OCI-LY1 (cell line): ENCODE data around the gene SRI.

Experiments
- H2AFZ ChIP-seq: fragments of 200-600 bp; sonication (generic), shearing (Covaris generic); 2 replicates; pipeline ENCODE4 v1.6.0; 2014; ENCODE audit warnings: antibody characterized with exemption, mild to moderate bottlenecking, low read length
- H3F3A ChIP-seq: fragments of 200-600 bp; sonication (generic), shearing (Covaris generic); 2 replicates; pipeline ENCODE4 v1.6.0; 2014; ENCODE audit warnings: mild to moderate bottlenecking, antibody characterized with exemption, low read length, moderate library complexity; ENCODE audit not compliant: insufficient read depth
- H3K27ac ChIP-seq: fragments of 200-600 bp; sonication (generic); 2 replicates; pipeline ENCODE4 v1.5.1; 2014; ENCODE audit warnings: low read length, mixed run types, mild to moderate bottlenecking, low read depth; ENCODE audit not compliant: poor library complexity, severe bottlenecking
- H3K27me3 ChIP-seq: fragments of 200-600 bp; sonication (generic); 2 replicates; pipeline ENCODE4 v1.6.0; 2014; ENCODE audit warnings: antibody characterized with exemption, mild to moderate bottlenecking, low read length, moderate library complexity; ENCODE audit not compliant: insufficient read depth
- H3K36me3 ChIP-seq: fragments of 200-600 bp; sonication (generic); 2 replicates; pipeline ENCODE4 v1.6.1; 2014; ENCODE audit warnings: mild to moderate bottlenecking, antibody characterized with exemption, low read length, moderate library complexity, mixed read lengths; ENCODE audit not compliant: insufficient read depth
- H3K4me1 ChIP-seq: fragments of 200-600 bp; sonication (generic); 2 replicates; pipeline ENCODE4 v1.5.1; 2014; ENCODE audit warnings: mild to moderate bottlenecking, low read length, moderate library complexity; ENCODE audit not compliant: insufficient read depth, severe bottlenecking
- H3K4me2 ChIP-seq: fragments of 200-600 bp; sonication (generic), shearing (Covaris generic); 2 replicates; pipeline ENCODE4 v1.6.1; 2014; ENCODE audit warnings: low read length
- H3K4me3 ChIP-seq: fragments of 200-600 bp; sonication (generic); 2 replicates; pipeline ENCODE4 v1.5.1; 2014; ENCODE audit warnings: low read length, low read depth, mild to moderate bottlenecking, mixed read lengths; ENCODE audit not compliant: poor library complexity, severe bottlenecking
- H3K79me2 ChIP-seq: fragments of 200-600 bp; shearing (Covaris generic); 2 replicates; pipeline ENCODE4 v1.6.1; 2016; ENCODE audit warnings: mixed run types, low read length, mixed read lengths; ENCODE audit not compliant: insufficient read depth
- H3K9ac ChIP-seq: fragments of 200-600 bp; sonication (generic), shearing (Covaris generic); 2 replicates; pipeline ENCODE4 v1.6.1; 2014; ENCODE audit warnings: mild to moderate bottlenecking, low read length, mixed read lengths
- H3K9me2 ChIP-seq: fragments of 200-600 bp; sonication (generic), shearing (Covaris generic); 2 replicates; pipeline ENCODE4 v1.6.1; 2014; ENCODE audit warnings: low read depth, mild to moderate bottlenecking, low read length, mixed read lengths
- H3K9me3 ChIP-seq: fragments of 200-600 bp; shearing (Covaris generic); 2 replicates; pipeline ENCODE4 v1.6.1; 2014; ENCODE audit warnings: low read length, mixed read lengths
- H4K20me1 ChIP-seq: fragments of 200-600 bp; sonication (generic), shearing (Covaris generic); 2 replicates; pipeline ENCODE4 v1.6.0; 2016; ENCODE audit warnings: mild to moderate bottlenecking, low read length; ENCODE audit not compliant: insufficient read depth
- EZH2 ChIP-seq: fragments of 200-600 bp; sonication (generic), shearing (Covaris generic); IDR thresholded peaks from 2 replicates; pipeline ENCODE4 v1.8.0; 2017; ENCODE audit warnings: borderline replicate concordance, mixed run types, mild to moderate bottlenecking, antibody characterized with exemption, low read length, moderate library complexity, mixed read lengths
- TF ChIP-seq, protein P1 (sequence below): fragments of 200-600 bp; sonication (generic), shearing (Covaris generic); IDR thresholded peaks from 2 replicates; pipeline ENCODE4 v1.5.1; 2017; ENCODE audit warnings: mild to moderate bottlenecking, antibody characterized with exemption, low read length, moderate library complexity, mixed read lengths

The SRI gene

GRCh38 chr7:88216276-88216675, 3.6 kb downstream of the SRI start:
- Histone ChIP-seq H3K4me1 (peaks cover 27% of the 10 kb centered on the region), H3K9me2 (no peaks in the 10 kb centered on the region), H3K79me2 (peaks cover 8% of the 10 kb centered on the region; the same call in 1 of the 2 replicates), H3K4me3 (no peak overlapping the region), H3K27ac (no peak overlapping the region), H3K9ac (no peak overlapping the region), H4K20me1 (no peaks in the 10 kb centered on the region), H3F3A (no peaks in the 10 kb centered on the region), H3K4me2 (no peak overlapping the region), H3K9me3 (no peaks in the 10 kb centered on the region), H3K27me3 (no peaks in the 10 kb centered on the region), H2AFZ (no peak overlapping the region), H3K36me3 (peaks cover 60% of the 10 kb centered on the region)
- no peak for TF ChIP-seq EZH2
- TF ChIP-seq, protein P1, sequence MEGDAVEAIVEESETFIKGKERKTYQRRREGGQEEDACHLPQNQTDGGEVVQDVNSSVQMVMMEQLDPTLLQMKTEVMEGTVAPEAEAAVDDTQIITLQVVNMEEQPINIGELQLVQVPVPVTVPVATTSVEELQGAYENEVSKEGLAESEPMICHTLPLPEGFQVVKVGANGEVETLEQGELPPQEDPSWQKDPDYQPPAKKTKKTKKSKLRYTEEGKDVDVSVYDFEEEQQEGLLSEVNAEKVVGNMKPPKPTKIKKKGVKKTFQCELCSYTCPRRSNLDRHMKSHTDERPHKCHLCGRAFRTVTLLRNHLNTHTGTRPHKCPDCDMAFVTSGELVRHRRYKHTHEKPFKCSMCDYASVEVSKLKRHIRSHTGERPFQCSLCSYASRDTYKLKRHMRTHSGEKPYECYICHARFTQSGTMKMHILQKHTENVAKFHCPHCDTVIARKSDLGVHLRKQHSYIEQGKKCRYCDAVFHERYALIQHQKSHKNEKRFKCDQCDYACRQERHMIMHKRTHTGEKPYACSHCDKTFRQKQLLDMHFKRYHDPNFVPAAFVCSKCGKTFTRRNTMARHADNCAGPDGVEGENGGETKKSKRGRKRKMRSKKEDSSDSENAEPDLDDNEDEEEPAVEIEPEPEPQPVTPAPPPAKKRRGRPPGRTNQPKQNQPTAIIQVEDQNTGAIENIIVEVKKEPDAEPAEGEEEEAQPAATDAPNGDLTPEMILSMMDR, result no peak

DNA sequence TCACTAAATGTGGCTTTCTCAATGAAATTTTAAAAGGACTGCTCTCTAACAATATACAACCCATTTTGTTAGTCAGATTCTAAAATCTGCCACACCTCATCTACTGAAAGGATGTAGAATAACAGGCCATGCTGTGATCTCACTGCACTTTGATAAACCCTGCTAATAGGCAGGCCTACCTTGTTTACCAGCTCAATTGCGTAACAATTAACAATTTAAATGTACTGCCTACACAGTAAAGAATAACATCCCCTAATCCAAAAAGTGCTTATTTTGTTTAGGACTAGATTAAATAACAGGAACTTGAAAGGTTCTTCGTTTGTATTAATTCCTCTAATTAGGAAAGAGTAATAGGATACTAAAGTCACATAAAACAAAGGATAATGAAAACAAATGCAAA, 4.5 kb downstream of the SRI start:
- no peaks in the 10 kb centered on the region for H3K27me3 ChIP-seq
- peaks cover 8% of the 10 kb centered on the region; the same call in 1 of the 2 replicates for H3K79me2 ChIP-seq
- H3K9ac ChIP-seq, result no peak overlapping the region
- no peak overlapping the region for H3K4me3 ChIP-seq
- TF ChIP-seq EZH2, result no peak
- TF ChIP-seq, protein P1, result no peak
- H3K36me3 ChIP-seq, result peaks cover 65% of the 10 kb centered on the region
- no peaks in the 10 kb centered on the region for H3K9me2 ChIP-seq
- H2AFZ ChIP-seq, result no peak overlapping the region
- H3K9me3 ChIP-seq, result no peaks in the 10 kb centered on the region
- H3K4me2 ChIP-seq, result no peak overlapping the region
- H3K4me1 ChIP-seq, result peaks cover 17% of the 10 kb centered on the region
- H3F3A ChIP-seq, result no peaks in the 10 kb centered on the region
- H4K20me1 ChIP-seq, result no peaks in the 10 kb centered on the region
- no peak overlapping the region for H3K27ac ChIP-seq

GRCh38 chr7:88214456-88214855, 5.4 kb downstream of the SRI start:
- Histone ChIP-seq H3K4me3 (no peak overlapping the region), H3K9ac (no peak overlapping the region), H4K20me1 (no peaks in the 10 kb centered on the region), H3K79me2 (peaks cover 8% of the 10 kb centered on the region; the same call in 1 of the 2 replicates), H3K36me3 (peaks cover 72% of the 10 kb centered on the region), H3K9me3 (no peaks in the 10 kb centered on the region), H3K27ac (no peak overlapping the region), H2AFZ (no peak overlapping the region), H3K27me3 (no peaks in the 10 kb centered on the region), H3K9me2 (no peaks in the 10 kb centered on the region), H3K4me2 (no peak overlapping the region), H3K4me1 (peaks cover 16% of the 10 kb centered on the region), H3F3A (no peaks in the 10 kb centered on the region)
- no peak for TF ChIP-seq EZH2
- TF ChIP-seq, protein P1, result no peak
